Left colon (tissue), 2 donors: Measurements from ENCODE around the gene GNAI3. TPM values are rescaled to one million over a fixed set of nuclear protein-coding genes. Genes with fewer than 3 reads are reported as not detected.

Experiments
- ATAC-seq: fragments of 200-7000 bp; cut with Tn5 transposase; one replicate; pipeline ENCODE4 v1.9.1; 2020; ENCODE audit warnings: mild to moderate bottlenecking, moderate library complexity
- DNase-seq, 2 donors: peaks; one replicate each; pipeline ENCODE4 v3.0.0-alpha.2; 2020
- intact Hi-C, 2 donors: fragments of 100-400 bp; cut with DNase I in 1 of 2; cut with micrococcal nuclease in 1 of 2; formaldehyde crosslinking; loops; one replicate each; pipeline versions ENCODE4 v1.11.2 to v1.14.0; 2022; cut with DNase I, micrococcal nuclease
- total RNA-seq, 2 donors: library from RNA; stranded (reverse); fragmentation: NEBNext Ultra II Directional; extraction: Animal tissue kit (Norgen Biotek cat#: 25700); gene quantifications; one replicate each; pipeline ENCODE4 v1.2.1, GENCODE V29; 2021
- donor health status: DM: no; HTN: no; CAD: no.
- donor health status: DM: yes; HTN: yes; CAD: no.

The GNAI3 gene
- total RNA-seq, 2 donors from 2014 or later = 7.0 to 7.7 TPM

DNA sequence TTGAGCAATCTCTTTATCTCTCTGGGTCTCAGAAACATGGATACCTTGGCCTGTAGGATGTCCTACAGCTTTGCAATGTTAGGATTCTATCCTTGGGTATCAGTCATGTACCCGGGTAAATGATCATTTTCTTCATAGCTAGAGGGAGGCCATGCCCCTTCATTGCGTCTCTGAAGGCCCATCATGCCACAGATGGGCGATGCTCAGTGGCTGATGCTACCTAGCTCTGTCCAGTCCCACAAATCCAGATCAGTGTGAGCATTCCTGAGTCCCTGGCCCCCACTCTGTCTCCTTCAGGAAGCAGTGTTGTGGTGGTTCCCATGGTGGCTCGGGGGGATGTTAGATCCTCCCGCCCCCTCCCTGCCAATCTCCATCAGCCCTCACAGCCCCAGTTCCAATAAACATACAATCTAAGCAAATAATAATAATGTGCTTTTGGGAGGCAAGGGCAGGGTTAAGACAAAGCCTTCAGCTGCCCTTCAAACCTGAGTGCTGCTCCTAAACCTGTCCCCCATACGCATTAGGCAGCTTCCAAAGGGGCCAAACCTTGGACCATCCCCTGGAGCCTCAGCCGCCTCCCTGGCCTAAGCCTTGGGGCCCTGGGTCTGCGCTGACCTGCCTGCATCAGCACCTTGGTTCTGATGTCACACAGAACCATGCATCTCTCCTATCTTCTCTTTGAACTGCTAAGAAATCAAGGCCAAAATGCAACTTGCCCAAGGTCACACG, 9.4 kb upstream of the GNAI3 start:
- no peak for DNase-seq
- intact Hi-C loops = no loop called here

DNA sequence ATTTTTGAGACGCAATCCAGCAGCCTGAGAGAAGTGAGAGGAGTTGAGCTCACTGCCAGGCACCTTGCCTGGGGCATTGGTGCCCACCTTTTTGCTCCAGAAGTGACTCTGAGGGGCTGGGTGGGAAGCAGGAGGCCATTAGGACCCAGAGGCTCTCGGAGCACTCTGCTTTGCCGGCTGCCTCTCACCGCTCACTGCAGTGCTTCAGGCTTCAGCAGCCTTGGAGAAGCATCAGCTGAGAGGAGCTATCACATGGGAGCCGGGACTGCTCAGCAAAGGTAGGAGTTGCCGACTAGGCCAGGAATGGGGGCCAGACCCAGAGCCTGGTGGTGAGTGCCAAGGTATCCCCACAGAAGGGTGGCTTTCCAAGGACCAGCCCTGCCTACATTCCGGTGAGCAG, 8.7 kb upstream of the GNAI3 start, which contains the start of gene GPR61:
Gene GPR61 (plus strand): TSS at position 197 of the 400 bp plus-strand sequence. CDS start 3,151 bp downstream, outside the sequence.
- no peak for ATAC-seq
- no peak for DNase-seq
- intact Hi-C loops = loop anchor here in 1 of 2 donors (5.0 to 10.0 kb wide), 2 partner anchors 93 to 445 kb away; partner anchors contain the start of gene AHCYL1

More for the DNA sequence above, 9.4 kb upstream of the GNAI3 start:
- no peak for ATAC-seq

DNA sequence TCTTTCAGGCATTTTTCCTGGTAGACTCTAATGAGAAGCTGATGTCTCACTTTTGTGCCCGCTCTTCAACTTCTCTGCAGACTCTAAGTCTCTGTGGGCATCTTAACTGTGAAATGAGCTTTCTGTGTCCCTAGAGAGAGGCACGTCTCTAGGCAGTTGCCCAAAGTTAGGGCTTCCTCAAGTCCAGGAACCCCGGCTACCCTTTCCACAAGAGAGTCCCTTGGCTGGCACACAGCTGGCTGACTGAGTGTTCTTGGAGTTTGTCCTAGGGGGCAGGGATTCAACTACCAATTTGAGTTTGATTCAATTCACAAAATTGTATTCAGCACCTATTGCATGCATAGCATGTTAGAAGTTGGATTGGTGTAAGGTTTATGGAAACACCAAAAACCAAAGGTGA, 7.3 kb upstream of the GNAI3 start:
- ATAC-seq = no peak
- DNase-seq = no peak
- intact Hi-C loops = loop anchor here in 1 of 2 donors (5.0 to 10.0 kb wide), 2 partner anchors 91 to 444 kb away; partner anchors contain the start of gene AHCYL1

DNA sequence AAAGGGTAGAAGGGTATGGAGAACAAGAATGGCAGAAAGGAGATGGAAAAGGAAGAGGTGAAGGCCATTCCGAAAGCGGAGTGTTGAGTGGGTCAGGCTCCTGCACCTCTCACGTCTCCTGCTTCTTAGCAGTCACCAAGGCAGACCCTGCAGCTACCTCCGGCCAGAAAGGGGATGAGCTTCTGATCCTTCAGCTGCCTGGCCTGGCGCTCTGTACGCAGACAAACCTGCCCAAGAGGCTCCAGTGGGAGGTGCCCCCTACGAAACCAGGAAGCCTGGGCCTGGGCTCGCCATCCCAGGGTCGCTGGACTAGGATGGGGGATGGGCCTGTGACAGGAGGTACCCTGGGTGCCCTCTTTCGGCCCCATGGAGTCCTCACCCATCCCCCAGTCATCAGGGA, 5.8 kb upstream of the GNAI3 start:
- ATAC-seq = no peak
- intact Hi-C loops = loop anchor here in 1 of 2 donors (5.0 to 10.0 kb wide), 2 partner anchors 90 to 442 kb away; partner anchors contain the start of gene AHCYL1
- DNase-seq = no peak

DNA sequence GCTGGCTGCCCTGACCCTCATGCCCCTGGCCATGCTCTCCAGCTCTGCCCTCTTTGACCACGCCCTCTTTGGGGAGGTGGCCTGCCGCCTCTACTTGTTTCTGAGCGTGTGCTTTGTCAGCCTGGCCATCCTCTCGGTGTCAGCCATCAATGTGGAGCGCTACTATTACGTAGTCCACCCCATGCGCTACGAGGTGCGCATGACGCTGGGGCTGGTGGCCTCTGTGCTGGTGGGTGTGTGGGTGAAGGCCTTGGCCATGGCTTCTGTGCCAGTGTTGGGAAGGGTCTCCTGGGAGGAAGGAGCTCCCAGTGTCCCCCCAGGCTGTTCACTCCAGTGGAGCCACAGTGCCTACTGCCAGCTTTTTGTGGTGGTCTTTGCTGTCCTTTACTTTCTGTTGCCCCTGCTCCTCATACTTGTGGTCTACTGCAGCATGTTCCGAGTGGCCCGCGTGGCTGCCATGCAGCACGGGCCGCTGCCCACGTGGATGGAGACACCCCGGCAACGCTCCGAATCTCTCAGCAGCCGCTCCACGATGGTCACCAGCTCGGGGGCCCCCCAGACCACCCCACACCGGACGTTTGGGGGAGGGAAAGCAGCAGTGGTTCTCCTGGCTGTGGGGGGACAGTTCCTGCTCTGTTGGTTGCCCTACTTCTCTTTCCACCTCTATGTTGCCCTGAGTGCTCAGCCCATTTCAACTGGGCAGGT, 5.0 kb upstream of the GNAI3 start:
- ATAC-seq (no peak), DNase-seq (no peak)

DNA sequence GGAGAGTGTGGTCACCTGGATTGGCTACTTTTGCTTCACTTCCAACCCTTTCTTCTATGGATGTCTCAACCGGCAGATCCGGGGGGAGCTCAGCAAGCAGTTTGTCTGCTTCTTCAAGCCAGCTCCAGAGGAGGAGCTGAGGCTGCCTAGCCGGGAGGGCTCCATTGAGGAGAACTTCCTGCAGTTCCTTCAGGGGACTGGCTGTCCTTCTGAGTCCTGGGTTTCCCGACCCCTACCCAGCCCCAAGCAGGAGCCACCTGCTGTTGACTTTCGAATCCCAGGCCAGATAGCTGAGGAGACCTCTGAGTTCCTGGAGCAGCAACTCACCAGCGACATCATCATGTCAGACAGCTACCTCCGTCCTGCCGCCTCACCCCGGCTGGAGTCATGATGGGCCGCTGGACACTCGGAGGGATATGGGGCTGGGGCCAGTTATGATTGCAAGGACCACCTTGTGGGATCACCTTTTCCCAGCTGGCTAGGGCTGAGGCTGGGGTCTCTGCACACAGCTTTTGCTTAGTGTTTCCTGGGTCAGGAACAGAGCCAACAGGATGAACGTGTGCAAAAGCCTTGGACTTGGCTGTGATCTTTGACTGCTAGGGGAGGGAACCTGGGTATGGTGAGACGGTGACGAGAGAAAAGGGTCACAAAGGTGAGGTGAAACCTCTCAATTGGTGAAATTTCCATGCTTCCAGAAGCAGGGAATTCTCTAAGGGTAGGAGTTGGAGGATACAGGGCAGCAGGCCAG, 4.3 kb upstream of the GNAI3 start:
- intact Hi-C loops = loop anchor here in 1 of 2 donors (5.0 to 10.0 kb wide), 2 partner anchors 88 to 441 kb away; partner anchors contain the start of gene AHCYL1
- ATAC-seq = no peak
- DNase-seq = no peak

More for the DNA sequence above, 5.0 kb upstream of the GNAI3 start:
- intact Hi-C loops = loop anchor here in 1 of 2 donors (5.0 to 10.0 kb wide), 2 partner anchors 89 to 441 kb away; partner anchors contain the start of gene AHCYL1

DNA sequence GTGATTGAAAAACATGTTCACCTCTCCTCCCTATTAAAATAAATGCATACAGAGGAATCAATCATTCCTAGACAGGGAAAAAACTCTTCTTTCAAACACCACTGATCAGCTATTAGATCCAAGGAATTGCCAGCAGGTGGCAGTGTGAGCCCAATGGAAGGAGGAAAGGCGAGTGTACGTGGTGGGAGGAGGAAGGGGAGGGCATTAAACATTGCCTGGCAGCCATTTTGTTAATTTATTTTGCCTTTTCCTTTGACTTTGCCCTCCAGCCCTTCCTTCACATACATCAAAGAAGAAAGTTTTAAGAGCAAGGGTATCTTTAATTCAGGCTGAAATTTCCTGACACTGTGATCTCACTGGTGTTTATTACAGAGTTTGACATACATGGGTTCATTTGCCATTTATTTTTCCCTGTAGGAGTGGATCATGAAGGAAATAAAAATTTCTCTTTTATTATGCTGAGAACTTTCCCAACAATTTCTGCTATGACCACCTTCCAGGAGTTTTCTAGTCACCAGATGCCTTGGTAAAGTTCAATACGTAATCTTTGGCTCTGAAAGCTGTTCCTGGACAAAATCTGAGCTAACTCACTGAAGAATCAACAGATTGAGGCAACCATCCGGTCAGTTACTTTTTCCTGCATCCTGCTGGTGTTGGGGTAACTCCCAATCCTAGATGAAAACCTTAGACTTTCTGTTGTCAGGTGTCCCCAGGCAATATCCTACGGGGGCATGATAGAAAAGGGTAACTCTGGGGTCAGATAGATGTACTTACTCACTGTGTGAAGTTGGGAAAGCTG, 1.9 kb upstream of the GNAI3 start:
- peak; percentile 88 to 97 for DNase-seq
- peak; percentile 62 for ATAC-seq
- intact Hi-C loops = loop anchor here in 1 of 2 donors (2.0 to 10.0 kb wide), 3 partner anchors 96 to 438 kb away; partner anchors contain the start of gene AHCYL1

DNA sequence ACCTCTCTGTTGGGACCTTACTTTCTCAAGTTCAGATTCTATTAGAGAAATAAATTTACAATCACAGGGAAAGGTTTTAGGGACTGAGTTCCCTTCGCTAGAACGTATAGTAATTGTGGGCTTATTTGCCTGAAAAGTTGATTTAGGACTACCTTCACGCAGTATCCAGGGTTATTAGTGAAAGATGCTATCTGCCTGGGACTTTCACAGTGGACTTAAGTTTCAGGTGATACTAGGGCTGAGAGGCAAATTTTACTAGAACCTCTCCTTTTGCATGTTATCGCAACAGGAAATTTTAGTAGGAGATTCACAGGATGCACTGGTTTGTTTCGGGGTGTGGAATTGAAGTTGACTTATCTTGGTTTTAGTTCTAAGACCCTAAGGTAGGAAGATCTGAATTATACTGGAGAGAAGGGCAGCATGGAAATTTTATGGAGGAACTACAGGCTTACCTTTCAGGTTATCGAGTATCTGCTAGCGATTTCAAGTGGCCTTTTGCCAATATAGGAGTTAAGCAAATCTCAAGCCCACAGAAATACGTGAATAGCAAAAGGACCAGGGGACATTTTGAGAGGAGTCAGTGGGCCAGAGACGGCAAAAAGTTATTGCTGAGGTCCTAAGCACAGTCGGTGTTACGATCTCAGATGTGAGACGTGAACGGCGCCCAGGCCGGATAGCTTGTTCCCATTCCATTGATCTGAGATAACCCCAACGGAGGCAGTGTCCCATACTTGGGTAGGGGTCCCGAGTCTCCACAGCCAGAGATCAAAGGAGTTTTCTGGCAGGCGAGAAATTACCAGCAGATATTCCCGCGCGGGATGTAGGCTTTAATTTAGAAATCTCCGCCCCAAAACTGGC, 723 bp upstream of the GNAI3 start:
- ATAC-seq (peak; percentile 24), DNase-seq (peak in 1 of 2 donors; percentile 64)
- intact Hi-C loops = loop anchor here in 1 of 2 donors (2.0 to 10.0 kb wide), 3 partner anchors 95 to 437 kb away; partner anchors contain the start of gene AHCYL1

DNA sequence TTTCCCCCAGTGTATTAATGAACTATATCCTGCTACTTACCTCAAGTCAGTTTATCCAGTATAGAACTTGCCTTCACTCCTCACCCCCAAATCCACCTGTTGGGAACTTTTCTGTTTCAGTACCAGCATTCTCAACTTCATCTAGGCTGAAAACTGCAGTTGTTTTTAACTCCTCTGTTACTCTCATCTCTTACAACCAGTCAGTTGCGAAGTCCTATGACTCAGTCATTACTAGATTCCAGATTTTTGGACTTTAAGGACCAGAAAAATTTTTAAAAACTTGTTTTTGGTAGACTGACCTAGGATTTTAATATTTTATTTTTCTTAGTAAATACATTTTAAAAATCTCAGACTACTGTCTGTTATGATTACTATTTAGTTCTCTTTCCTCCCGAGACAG, 8.1 kb downstream of the GNAI3 start:
- intact Hi-C loops = no loop called here
- ATAC-seq = no peak
- DNase-seq = no peak

DNA sequence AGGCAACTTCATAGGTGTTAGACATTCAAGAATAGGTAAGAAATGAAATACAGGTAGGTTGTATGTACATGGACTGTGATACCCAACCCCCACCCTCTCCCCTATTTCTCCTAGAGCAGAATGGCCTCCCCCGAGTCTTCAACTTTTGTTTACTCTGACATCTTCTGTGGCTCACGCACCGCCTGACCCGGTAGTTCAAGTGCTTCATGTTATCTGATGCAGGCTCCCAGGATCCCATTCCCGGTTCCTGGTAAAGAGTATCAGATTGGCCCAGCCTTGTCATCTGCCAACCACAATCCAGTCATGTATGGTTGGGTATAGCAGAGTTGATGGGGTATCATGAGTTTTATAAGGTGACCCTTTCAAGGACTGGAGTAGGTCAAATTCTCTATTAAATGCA, 9.1 kb downstream of the GNAI3 start:
- intact Hi-C loops = no loop called here
- no peak for DNase-seq
- ATAC-seq = no peak

DNA sequence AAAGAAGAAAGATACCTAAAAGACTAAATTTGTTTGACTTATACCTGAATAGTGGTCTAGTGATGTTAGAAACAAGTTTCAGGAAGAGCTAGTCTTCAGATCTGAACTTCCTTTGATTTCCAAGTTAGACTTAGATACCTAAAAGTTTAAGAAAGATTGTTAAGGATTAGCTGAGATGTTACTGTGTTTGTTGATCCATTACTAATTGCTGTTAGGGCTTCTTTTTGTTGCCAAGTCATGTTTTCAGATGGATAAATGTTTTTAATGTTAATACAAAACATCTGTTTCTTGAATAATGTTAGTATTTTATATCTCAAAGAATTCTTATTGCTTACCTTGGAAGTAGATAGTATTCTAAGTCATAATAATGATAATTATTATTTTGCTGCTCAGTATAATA, 11.6 kb downstream of the GNAI3 start:
- ATAC-seq = no peak
- no peak for DNase-seq
- intact Hi-C loops = no loop called here

DNA sequence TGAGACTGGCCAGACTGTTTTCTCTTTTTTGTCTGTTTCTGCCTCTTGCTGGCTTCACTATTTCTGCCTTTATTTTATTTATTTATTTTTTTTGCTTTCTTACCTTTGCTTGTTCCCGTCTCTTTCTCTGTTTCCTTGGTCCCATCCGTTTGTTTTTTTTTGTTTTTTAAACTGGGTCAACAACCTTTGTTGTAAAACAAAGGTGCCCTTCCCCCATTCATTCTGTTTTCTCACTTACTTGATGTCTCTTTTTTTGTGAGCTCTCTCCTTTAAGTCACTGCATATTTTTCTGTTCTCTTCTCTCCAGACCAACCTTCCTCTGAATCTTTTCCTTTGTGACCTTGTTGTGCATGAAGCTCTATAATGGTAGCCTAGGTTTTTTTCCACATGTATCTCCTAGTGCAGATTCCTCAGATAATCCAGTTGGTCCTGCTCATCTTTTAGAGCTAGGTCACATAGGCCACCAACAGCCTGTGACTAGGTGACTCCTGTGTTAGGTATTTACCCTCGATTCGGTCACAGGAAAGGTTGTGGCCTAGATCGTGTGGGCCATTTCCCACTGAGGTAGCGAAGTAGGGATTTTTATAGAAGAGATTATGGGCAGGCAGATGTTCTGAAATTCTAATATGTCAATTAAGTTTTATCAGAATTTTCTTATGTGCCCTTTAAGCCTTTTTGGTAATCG, 15.9 kb downstream of the GNAI3 start:
- DNase-seq (no peak), ATAC-seq (no peak)
- intact Hi-C loops = no loop called here

DNA sequence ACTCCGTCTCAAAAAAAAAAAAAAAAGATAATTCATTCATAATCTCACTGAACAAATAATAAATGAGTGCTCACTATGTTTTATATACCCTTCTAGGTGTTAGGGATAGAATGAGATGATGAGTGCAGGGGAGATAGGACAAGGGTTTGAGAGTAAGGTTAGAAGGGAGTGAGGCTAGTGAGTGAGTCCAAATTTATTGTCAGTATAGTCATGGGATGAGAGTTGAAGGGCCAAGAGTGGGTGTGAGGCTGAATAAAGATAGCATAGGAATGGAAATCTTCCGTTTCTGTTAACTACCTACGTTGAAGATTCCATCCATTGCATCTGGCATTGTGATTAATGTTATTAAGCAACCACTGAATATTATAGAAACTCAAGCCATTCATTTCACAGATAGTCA, 16.8 kb downstream of the GNAI3 start:
- ATAC-seq (no peak), DNase-seq (no peak)
- intact Hi-C loops = no loop called here

DNA sequence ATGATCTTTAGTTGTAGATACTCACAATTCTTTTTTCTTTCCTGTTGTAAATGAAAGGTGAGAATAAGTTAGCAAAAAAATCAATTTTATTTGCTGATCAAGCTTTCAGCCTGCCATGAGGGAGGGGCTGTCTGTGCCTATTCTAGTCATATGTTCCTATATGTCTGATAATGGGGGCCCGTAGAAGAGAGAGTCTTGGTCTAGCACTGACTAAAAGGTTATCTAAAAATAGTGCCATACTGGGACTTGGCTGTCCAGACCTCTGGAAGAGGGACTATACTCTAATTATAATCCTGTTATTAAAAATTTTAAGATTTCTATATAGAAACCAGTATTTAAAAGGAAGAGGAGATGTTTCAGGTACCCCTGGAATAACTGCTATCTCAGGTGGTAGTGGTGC, 18.6 kb downstream of the GNAI3 start:
- ATAC-seq (no peak), DNase-seq (no peak)
- intact Hi-C loops = no loop called here

DNA sequence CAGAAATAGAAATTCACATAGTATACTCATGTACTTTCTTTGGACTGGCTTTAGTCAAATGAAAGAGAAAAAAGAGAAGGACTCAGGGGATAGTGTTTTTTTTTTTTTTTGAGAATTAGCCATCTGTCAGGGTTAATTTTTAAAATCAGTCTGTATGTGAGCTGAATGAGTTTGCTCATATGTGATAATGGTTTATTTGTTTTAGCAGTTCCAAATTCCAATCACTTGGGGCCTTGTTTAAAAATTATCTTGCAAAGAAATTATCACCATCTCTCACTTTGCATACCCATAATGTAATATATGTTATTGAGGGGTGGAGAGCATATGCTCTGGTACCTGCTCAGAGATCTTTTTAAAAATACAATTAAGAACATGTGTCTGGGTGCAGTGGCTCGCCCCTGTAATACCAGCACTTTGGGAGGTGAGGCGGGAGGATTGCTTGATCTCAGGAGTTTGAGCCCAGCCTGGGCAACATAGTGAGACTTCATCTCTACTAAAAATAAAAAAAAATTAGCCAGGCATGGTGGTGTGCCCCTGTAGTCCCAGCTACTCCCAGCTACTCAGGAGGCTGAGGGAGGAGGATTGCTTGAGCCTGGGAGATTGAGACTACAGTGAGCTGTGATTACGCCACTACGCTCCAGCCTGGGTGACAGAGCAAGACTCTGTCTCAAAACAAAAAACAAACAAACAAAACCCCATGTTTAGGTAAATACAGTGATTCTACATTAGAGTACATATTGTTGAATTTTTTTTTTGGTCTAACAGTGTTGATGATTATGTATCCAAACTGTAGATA, 19.7 kb downstream of the GNAI3 start:
- DNase-seq (no peak), ATAC-seq (peak; percentile 52)
- intact Hi-C loops = no loop called here

DNA sequence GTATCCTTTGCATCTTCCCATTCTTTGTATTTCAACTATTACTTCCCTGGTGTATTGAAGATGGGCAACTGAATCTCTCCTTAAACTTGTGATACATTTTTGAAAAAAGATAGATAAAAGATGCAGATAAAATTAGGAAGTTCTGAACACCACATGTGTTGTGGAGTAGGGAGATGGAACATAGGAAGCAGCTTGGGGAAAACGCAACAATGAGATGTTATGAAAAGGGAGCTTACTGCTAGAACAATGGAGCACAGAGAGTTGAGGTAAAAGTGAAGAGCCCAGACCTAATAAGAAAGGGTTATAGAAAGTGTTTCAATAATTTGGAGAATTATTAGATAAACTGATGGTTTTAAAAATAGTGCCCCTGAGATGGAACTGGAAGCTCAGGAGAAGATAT, 20.9 kb downstream of the GNAI3 start:
- intact Hi-C loops = no loop called here
- DNase-seq (no peak), ATAC-seq (no peak)
